Mucosa of descending colon (tissue), 3 donors: Measurements from ENCODE around the gene PKNOX2. TPM values are rescaled to one million over a fixed set of nuclear protein-coding genes. Genes with fewer than 3 reads are reported as not detected.

ENCODE experiments used
- ATAC-seq: fragments of 200-7000 bp; cut with Tn5 transposase; one replicate; pipeline ENCODE4 v1.9.1; 2020; ENCODE audit warnings: mild to moderate bottlenecking, moderate library complexity
- DNase-seq, 3 donors: peaks; one replicate each; pipeline ENCODE4 v3.0.0-alpha.2; 2020
- H3K36me3 ChIP-seq: fragments of 200-600 bp; one replicate; pipeline ENCODE4 v1.8.0; 2021; ENCODE audit warnings: low read depth, mild to moderate bottlenecking
- H3K4me1 ChIP-seq: fragments of 200-600 bp; one replicate; pipeline ENCODE4 v1.8.0; 2021; ENCODE audit warnings: low read depth, mild to moderate bottlenecking
- H3K4me3 ChIP-seq: fragments of 200-600 bp; one replicate; pipeline ENCODE4 v1.8.0; 2021; ENCODE audit warnings: mild to moderate bottlenecking
- H3K9me3 ChIP-seq: fragments of 200-600 bp; one replicate; pipeline ENCODE4 v1.8.0; 2021; ENCODE audit warnings: mild to moderate bottlenecking
- intact Hi-C, 2 donors: fragments of 100-400 bp; cut with DNase I in 1 of 2; cut with micrococcal nuclease in 1 of 2; formaldehyde crosslinking; loops; one replicate each; pipeline versions ENCODE4 v1.11.0 to v1.11.1; 2022; cut with DNase I, micrococcal nuclease
- total RNA-seq, 3 donors: library from RNA; stranded (reverse); fragmentation: NEBNext Ultra II Directional in 2 of 3; extraction: Animal tissue kit (Norgen Biotek cat#: 25700) in 2 of 3; gene quantifications; one replicate each; pipeline versions ENCODE4 v1.2.1 to v1.2.4, GENCODE V29; 2021 to 2023
- TF ChIP-seq, protein P1 (sequence below): fragments of 200-600 bp; IDR thresholded peaks from one replicate; pipeline ENCODE4 v1.8.0; 2022; ENCODE audit warnings: antibody characterized with exemption, mild to moderate bottlenecking
- donor health status: DM: no; HTN: no; CAD: no; lungs with moderate emphysema.
- donor health status: DM: no; HTN: no; CAD: no.
- donor health status: DM: no; HTN: yes; CAD: no.

PKNOX2 gene
- total RNA-seq, 3 donors from 2014 or later = 1.5 to 4.0 (median 1.9) TPM

DNA sequence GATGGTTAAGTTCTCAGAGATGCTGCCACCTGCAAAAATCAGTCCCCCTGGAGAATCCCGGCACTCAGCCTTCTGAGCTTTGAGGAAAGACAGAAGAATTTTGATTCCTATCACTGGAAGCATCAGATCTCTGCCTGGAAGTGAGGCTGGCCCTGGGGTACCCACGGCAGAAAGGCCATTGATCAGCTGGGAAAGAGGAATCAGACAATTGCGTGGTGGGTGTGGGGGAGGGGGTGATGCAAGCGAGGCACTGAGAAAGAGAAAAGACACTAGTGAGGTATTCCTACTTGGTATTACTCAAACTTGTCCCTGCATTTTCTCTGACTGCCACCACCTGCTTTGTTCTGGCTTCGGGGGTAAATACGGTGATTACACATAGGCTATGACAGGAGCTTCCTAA, 235.4 kb downstream of the PKNOX2 start:
- H3K9me3 ChIP-seq = no peaks in the 10 kb centered on the region
- no peak overlapping the region for H3K4me3 ChIP-seq
- intact Hi-C loops = no loop called here
- TF ChIP-seq, protein P1, sequence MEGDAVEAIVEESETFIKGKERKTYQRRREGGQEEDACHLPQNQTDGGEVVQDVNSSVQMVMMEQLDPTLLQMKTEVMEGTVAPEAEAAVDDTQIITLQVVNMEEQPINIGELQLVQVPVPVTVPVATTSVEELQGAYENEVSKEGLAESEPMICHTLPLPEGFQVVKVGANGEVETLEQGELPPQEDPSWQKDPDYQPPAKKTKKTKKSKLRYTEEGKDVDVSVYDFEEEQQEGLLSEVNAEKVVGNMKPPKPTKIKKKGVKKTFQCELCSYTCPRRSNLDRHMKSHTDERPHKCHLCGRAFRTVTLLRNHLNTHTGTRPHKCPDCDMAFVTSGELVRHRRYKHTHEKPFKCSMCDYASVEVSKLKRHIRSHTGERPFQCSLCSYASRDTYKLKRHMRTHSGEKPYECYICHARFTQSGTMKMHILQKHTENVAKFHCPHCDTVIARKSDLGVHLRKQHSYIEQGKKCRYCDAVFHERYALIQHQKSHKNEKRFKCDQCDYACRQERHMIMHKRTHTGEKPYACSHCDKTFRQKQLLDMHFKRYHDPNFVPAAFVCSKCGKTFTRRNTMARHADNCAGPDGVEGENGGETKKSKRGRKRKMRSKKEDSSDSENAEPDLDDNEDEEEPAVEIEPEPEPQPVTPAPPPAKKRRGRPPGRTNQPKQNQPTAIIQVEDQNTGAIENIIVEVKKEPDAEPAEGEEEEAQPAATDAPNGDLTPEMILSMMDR = no peak
- DNase-seq = no peak
- no peaks in the 10 kb centered on the region for H3K4me1 ChIP-seq
- no peak for ATAC-seq
- H3K36me3 ChIP-seq = no peaks in the 10 kb centered on the region

DNA sequence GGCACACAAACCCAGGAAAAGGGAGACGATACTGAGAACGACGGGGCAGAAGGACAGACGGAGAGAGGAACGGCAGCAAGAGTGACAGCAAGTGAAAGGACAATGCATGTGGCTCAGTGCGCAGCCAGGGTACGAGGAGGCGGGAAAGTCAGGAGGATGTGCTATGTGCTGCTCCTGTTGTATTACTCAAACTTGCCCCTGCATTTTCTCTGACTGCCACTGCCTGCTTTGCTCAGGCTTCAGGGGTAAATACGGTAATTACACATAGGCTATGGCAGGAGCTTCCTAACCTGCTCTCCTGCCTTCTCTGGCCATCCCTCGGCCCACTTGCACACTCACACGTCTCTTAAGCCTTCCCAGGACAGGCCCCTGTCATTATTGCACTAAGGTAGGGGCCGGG, 236.7 kb downstream of the PKNOX2 start:
- DNase-seq = no peak
- intact Hi-C loops = no loop called here
- no peak overlapping the region for H3K4me3 ChIP-seq

DNA sequence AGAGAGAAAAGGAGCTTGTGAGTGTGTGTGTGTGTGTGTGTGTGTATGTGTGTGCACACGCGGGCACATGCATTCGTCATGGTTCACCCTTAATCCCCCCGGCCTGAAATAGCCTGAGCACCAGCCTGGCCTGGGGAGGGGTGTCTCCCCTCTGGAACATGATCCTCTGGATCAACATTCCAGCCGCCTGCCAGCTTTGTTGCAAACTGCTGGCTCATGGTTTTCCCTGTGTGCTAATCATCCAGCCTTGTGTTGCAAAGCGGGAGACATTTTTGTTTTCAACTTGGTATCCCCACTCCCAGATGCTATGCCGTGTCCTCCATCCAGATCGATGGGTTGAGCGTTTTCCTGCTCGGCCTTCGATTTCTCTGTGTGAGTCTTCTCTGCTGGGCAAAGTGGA, 237.2 kb downstream of the PKNOX2 start:
- no peak for ATAC-seq
- no peak overlapping the region for H3K4me3 ChIP-seq
- TF ChIP-seq, protein P1 = no peak
- H3K36me3 ChIP-seq = no peaks in the 10 kb centered on the region
- H3K9me3 ChIP-seq = no peaks in the 10 kb centered on the region
- intact Hi-C loops = no loop called here
- H3K4me1 ChIP-seq = no peaks in the 10 kb centered on the region
- peak in 1 of 3 donors; percentile 6 for DNase-seq

More for the DNA sequence above, 236.7 kb downstream of the PKNOX2 start:
- no peaks in the 10 kb centered on the region for H3K36me3 ChIP-seq
- no peaks in the 10 kb centered on the region for H3K9me3 ChIP-seq
- ATAC-seq = no peak
- TF ChIP-seq, protein P1 = no peak
- H3K4me1 ChIP-seq = no peaks in the 10 kb centered on the region

DNA sequence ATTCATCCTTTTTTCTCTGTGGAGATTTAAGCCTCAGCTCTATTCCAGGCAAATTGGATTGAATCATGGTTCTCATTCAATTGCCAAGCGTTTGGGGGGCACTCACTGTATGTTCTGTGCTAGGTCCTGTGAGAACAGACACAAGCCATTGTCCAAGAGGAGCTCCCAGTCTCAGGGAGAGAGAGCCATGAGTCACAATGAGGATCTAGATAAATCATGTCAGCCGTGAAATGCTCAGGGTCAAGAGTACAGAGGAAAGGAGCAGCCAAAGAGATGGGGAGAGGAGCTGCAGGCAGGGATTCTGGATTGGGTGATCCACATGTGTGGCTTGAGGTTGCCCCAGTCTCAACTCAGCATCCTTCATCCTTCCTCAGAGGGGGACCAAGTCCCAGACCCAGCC, 237.9 kb downstream of the PKNOX2 start:
- intact Hi-C loops = no loop called here
- Histone ChIP-seq H3K4me1 (no peaks in the 10 kb centered on the region), H3K9me3 (no peaks in the 10 kb centered on the region), H3K36me3 (no peaks in the 10 kb centered on the region), H3K4me3 (no peak overlapping the region)
- DNase-seq = no peak
- no peak for ATAC-seq
- TF ChIP-seq, protein P1 = no peak

DNA sequence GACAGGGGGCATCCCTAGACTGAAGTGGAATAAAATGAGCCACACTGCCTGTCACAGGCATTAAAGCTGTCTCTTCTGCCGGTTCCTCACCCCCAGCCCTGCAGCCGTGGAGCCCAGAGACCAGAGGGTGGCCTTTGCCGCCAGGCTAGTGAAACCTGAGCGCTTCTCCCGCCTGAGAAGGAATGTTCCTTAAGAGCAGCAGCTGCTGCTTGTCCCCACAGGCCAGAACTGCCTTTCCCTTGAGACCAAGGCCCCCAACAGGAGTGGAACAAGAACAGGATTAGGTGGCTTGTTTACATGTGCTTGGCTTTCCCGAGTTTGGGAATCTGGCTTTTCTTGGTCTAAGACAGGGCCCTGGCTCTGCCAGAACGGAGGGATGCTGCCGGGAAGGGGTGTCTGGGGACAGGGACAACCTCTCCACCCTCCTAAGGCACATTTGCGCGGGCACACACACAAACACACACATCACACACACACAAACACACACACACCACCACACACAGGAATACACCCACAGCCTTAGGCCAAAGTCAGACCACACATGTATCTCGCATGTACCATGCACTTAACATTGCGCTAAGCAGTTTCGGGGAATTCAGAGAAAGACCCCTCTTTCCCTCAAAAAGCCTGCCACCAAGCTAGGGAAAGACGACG, 239.7 kb downstream of the PKNOX2 start:
- no peaks in the 10 kb centered on the region for H3K36me3 ChIP-seq
- no peaks in the 10 kb centered on the region for H3K9me3 ChIP-seq
- intact Hi-C loops = no loop called here
- ATAC-seq (no peak), DNase-seq (no peak)
- no peak overlapping the region for H3K4me3 ChIP-seq
- no peaks in the 10 kb centered on the region for H3K4me1 ChIP-seq
- TF ChIP-seq, protein P1 = no peak
